NCI-H345 treated with DMSO at 0.1 percent for 48 hours (cell line): ENCODE data around the gene NUDC.

ENCODE experiments used
- DNase-seq: peaks from one replicate; lab custom pipeline; 2025; ENCODE audit not compliant: unreplicated experiment; lab: John Stamatoyannopoulos, UW

The NUDC gene

GRCh38 chr1:26951216-26951615 lies 29.7 kb downstream of the NUDC start:
- no peak for DNase-seq

- DNase-seq, result no peak
Measured at GRCh38 chr1:26951821-26952497, 30.4 kb downstream of the NUDC start.

GRCh38 chr1:26953374-26953773 lies 31.8 kb downstream of the NUDC start:
- no peak for DNase-seq

- no peak for DNase-seq
Measured at GRCh38 chr1:26956321-26956720, 34.8 kb downstream of the NUDC start.

- no peak for DNase-seq
Measured at GRCh38 chr1:26957306-26957705, 35.8 kb downstream of the NUDC start.

- no peak for DNase-seq
Measured at GRCh38 chr1:26959270-26959669, 37.7 kb downstream of the NUDC start.

- peak; percentile 79 for DNase-seq
Measured at GRCh38 chr1:26959722-26960624, 38.4 kb downstream of the NUDC start, which contains the start of gene KDF1. TSS of gene KDF1 (minus strand) at chr1:26960468. CDS start at chr1:26952380, 8,088 bp downstream.

- no peak for DNase-seq
Measured at GRCh38 chr1:26960625-26960966, 39.1 kb downstream of the NUDC start.

- DNase-seq, result no peak
Measured at GRCh38 chr1:26961826-26962225, 40.3 kb downstream of the NUDC start.

GRCh38 chr1:26965213-26965612 lies 43.7 kb downstream of the NUDC start:
- no peak for DNase-seq

- no peak for DNase-seq
Measured at GRCh38 chr1:26965628-26966027, 44.1 kb downstream of the NUDC start.

- no peak for DNase-seq
Measured at GRCh38 chr1:26970810-26971209, 49.3 kb downstream of the NUDC start.

GRCh38 chr1:26971590-26971989 lies 50.0 kb downstream of the NUDC start:
- no peak for DNase-seq

- no peak for DNase-seq
Measured at GRCh38 chr1:26972390-26972789, 50.8 kb downstream of the NUDC start.

- no peak for DNase-seq
Measured at GRCh38 chr1:26972821-26973220, 51.3 kb downstream of the NUDC start.

- DNase-seq, result no peak
Measured at GRCh38 chr1:26976621-26977510, 55.3 kb downstream of the NUDC start.

- no peak for DNase-seq
Measured at GRCh38 chr1:26978901-26979300, 57.4 kb downstream of the NUDC start.

- DNase-seq, result no peak
Measured at GRCh38 chr1:26981146-26981846, 59.8 kb downstream of the NUDC start.

GRCh38 chr1:26983863-26984262 lies 62.3 kb downstream of the NUDC start:
- no peak for DNase-seq

- DNase-seq, result no peak
Measured at GRCh38 chr1:26984291-26984690, 62.7 kb downstream of the NUDC start.

- no peak for DNase-seq
Measured at GRCh38 chr1:26986658-26987057, 65.1 kb downstream of the NUDC start.
